SK-N-SH treated with all-trans-retinoic acid at 6 μM for 48 hours (cell line): ENCODE results near the gene FAAH2.
"Not testable (repeated sequence)": the region's sequence is repeated elsewhere in the genome, so short reads cannot be mapped to it uniquely, and the experiment has no call there.

Experiments used
- ATAC-seq: fragments of 200-7000 bp; cut with Tn5 transposase; 3 replicates; pipeline ENCODE4 v1.9.1; 2020; ENCODE audit warnings: mild to moderate bottlenecking, moderate library complexity
- ARNTL ChIP-seq: fragments of 450-650 bp; formaldehyde crosslinking; IDR thresholded peaks from 2 replicates; pipeline ENCODE4 v1.5.0; 2020; ENCODE audit warnings: low read depth, mild to moderate bottlenecking, moderate library complexity, borderline replicate concordance
- BACH2 ChIP-seq: fragments of 250-450 bp; sonication (Bioruptor Pico); IDR thresholded peaks from 2 replicates; pipeline ENCODE4 v1.9.0; 2021; ENCODE audit warnings: mild to moderate bottlenecking, borderline replicate concordance
- ESRRG ChIP-seq: fragments of 250-450 bp; sonication (Bioruptor Pico); IDR thresholded peaks from 2 replicates; pipeline ENCODE4 v1.6.1; 2021; ENCODE audit warnings: mild to moderate bottlenecking
- GLIS3 ChIP-seq: fragments of 250-450 bp; sonication (Bioruptor Pico); IDR thresholded peaks from 2 replicates; pipeline ENCODE4 v1.5.0; 2020; ENCODE audit warnings: mild to moderate bottlenecking, moderate library complexity
- ISL1 ChIP-seq: fragments of 250-450 bp; sonication (Bioruptor Pico); IDR thresholded peaks from 2 replicates; pipeline ENCODE4 v2.1.2; 2022; ENCODE audit warnings: mild to moderate bottlenecking, moderate library complexity
- OSR1 ChIP-seq: fragments of 250-450 bp; sonication (Bioruptor Pico); IDR thresholded peaks from 2 replicates; pipeline ENCODE4 v1.8.0; 2022; ENCODE audit warnings: moderate library complexity, mild to moderate bottlenecking, inconsistent platforms
- PPARA ChIP-seq: fragments of 250-450 bp; sonication (Bioruptor Pico); IDR thresholded peaks from 2 replicates; pipeline ENCODE4 v1.5.0; 2020; ENCODE audit warnings: mild to moderate bottlenecking, borderline replicate concordance
- SNAI2 ChIP-seq: fragments of 250-450 bp; sonication (Bioruptor Pico); IDR thresholded peaks from 2 replicates; pipeline ENCODE4 v1.5.0; 2020; ENCODE audit warnings: mild to moderate bottlenecking, moderate library complexity
- TOX ChIP-seq: fragments of 250-450 bp; sonication (Bioruptor Pico); IDR thresholded peaks from 2 replicates; pipeline ENCODE4 v1.8.0; 2021; ENCODE audit warnings: mild to moderate bottlenecking, moderate library complexity, borderline replicate concordance
- ZC3H10 ChIP-seq: fragments of 250-450 bp; sonication (Bioruptor Pico); IDR thresholded peaks from 2 replicates; pipeline ENCODE4 v1.5.1; 2021; ENCODE audit warnings: mild to moderate bottlenecking, moderate library complexity
- ZFP3 ChIP-seq: fragments of 250-450 bp; sonication (Bioruptor Pico); IDR thresholded peaks from 2 replicates; pipeline ENCODE4 v1.5.0; 2020; ENCODE audit warnings: mild to moderate bottlenecking, moderate library complexity
- ZFP30 ChIP-seq: fragments of 450-650 bp; formaldehyde crosslinking; IDR thresholded peaks from 2 replicates; pipeline ENCODE4 v1.5.0; 2022; ENCODE audit warnings: mild to moderate bottlenecking, moderate library complexity
- ZNF565 ChIP-seq: fragments of 450-650 bp; formaldehyde crosslinking; conservative IDR thresholded peaks from 2 replicates; pipeline ENCODE4 v1.5.0; 2020; ENCODE audit warnings: low read depth, mild to moderate bottlenecking, moderate library complexity
- ZNF8 ChIP-seq: fragments of 450-650 bp; formaldehyde crosslinking; IDR thresholded peaks from 2 replicates; pipeline ENCODE4 v1.5.0; 2020; ENCODE audit warnings: mild to moderate bottlenecking, moderate library complexity
- TF ChIP-seq, protein P1 (sequence below): fragments of 250-450 bp; sonication (Bioruptor Pico); IDR thresholded peaks from 2 replicates; pipeline ENCODE4 v1.5.0; 2020; ENCODE audit warnings: mild to moderate bottlenecking, moderate library complexity
- TF ChIP-seq, protein P2 (sequence below): fragments of 250-450 bp; sonication (Bioruptor Pico); IDR thresholded peaks from 2 replicates; pipeline ENCODE4 v1.5.1; 2020; ENCODE audit warnings: low read depth, mild to moderate bottlenecking, moderate library complexity
- TF ChIP-seq, protein P3 (sequence below): fragments of 250-450 bp; sonication (Bioruptor Pico); IDR thresholded peaks from 2 replicates; pipeline ENCODE4 v1.8.0; 2020; ENCODE audit warnings: mild to moderate bottlenecking, moderate library complexity, borderline replicate concordance
- TF ChIP-seq, protein P4 (sequence below): fragments of 250-450 bp; sonication (Bioruptor Pico); IDR thresholded peaks from 2 replicates; pipeline ENCODE4 v1.8.0; 2021; ENCODE audit warnings: low read depth, mild to moderate bottlenecking, moderate library complexity, borderline replicate concordance
- TF ChIP-seq, protein P5 (sequence below): fragments of 250-450 bp; sonication (Bioruptor Pico); IDR thresholded peaks from 2 replicates; pipeline ENCODE4 v1.5.1; 2021; ENCODE audit warnings: mild to moderate bottlenecking, moderate library complexity

FAAH2 gene

DNA sequence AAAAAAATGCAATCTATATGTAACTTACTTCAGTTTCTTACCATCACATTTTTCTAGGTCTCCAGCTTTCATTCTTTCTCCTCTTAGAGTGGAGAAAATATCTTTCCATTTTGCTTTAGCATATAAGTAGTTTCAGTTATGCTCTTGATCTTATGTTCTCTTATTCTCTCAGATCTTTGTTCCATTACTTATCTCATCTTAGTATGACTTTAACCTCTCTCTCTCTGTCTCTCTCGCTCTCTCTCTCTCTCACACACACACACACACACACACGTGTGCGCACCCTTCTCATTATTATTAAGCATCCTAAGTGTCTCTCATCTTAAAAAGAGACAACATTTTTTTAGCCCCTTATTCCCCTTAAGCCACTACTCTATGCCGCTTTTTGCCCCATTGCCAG lies 92.8 kb downstream of the FAAH2 start:
- TF ChIP-seq OSR1: no peak
- no peak for TF ChIP-seq ZC3H10 (CRISPR knock-in tag)
- TF ChIP-seq SNAI2 (CRISPR knock-in tag): no peak
- TF ChIP-seq ZFP30: no peak
- TF ChIP-seq, protein P1, sequence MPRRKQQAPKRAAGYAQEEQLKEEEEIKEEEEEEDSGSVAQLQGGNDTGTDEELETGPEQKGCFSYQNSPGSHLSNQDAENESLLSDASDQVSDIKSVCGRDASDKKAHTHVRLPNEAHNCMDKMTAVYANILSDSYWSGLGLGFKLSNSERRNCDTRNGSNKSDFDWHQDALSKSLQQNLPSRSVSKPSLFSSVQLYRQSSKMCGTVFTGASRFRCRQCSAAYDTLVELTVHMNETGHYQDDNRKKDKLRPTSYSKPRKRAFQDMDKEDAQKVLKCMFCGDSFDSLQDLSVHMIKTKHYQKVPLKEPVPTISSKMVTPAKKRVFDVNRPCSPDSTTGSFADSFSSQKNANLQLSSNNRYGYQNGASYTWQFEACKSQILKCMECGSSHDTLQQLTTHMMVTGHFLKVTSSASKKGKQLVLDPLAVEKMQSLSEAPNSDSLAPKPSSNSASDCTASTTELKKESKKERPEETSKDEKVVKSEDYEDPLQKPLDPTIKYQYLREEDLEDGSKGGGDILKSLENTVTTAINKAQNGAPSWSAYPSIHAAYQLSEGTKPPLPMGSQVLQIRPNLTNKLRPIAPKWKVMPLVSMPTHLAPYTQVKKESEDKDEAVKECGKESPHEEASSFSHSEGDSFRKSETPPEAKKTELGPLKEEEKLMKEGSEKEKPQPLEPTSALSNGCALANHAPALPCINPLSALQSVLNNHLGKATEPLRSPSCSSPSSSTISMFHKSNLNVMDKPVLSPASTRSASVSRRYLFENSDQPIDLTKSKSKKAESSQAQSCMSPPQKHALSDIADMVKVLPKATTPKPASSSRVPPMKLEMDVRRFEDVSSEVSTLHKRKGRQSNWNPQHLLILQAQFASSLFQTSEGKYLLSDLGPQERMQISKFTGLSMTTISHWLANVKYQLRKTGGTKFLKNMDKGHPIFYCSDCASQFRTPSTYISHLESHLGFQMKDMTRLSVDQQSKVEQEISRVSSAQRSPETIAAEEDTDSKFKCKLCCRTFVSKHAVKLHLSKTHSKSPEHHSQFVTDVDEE: no peak
- TF ChIP-seq ZFP3 (CRISPR knock-in tag): no peak
- no peak for TF ChIP-seq ZNF565 (CRISPR knock-in tag)
- TF ChIP-seq, protein P2, sequence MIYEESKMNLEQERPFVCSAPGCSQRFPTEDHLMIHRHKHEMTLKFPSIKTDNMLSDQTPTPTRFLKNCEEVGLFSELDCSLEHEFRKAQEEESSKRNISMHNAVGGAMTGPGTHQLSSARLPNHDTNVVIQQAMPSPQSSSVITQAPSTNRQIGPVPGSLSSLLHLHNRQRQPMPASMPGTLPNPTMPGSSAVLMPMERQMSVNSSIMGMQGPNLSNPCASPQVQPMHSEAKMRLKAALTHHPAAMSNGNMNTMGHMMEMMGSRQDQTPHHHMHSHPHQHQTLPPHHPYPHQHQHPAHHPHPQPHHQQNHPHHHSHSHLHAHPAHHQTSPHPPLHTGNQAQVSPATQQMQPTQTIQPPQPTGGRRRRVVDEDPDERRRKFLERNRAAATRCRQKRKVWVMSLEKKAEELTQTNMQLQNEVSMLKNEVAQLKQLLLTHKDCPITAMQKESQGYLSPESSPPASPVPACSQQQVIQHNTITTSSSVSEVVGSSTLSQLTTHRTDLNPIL (CRISPR knock-in tag): no peak
- TF ChIP-seq, protein P3, sequence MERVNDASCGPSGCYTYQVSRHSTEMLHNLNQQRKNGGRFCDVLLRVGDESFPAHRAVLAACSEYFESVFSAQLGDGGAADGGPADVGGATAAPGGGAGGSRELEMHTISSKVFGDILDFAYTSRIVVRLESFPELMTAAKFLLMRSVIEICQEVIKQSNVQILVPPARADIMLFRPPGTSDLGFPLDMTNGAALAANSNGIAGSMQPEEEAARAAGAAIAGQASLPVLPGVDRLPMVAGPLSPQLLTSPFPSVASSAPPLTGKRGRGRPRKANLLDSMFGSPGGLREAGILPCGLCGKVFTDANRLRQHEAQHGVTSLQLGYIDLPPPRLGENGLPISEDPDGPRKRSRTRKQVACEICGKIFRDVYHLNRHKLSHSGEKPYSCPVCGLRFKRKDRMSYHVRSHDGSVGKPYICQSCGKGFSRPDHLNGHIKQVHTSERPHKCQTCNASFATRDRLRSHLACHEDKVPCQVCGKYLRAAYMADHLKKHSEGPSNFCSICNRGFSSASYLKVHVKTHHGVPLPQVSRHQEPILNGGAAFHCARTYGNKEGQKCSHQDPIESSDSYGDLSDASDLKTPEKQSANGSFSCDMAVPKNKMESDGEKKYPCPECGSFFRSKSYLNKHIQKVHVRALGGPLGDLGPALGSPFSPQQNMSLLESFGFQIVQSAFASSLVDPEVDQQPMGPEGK (CRISPR knock-in tag): no peak
- TF ChIP-seq ARNTL (CRISPR knock-in tag): no peak
- TF ChIP-seq, protein P4, sequence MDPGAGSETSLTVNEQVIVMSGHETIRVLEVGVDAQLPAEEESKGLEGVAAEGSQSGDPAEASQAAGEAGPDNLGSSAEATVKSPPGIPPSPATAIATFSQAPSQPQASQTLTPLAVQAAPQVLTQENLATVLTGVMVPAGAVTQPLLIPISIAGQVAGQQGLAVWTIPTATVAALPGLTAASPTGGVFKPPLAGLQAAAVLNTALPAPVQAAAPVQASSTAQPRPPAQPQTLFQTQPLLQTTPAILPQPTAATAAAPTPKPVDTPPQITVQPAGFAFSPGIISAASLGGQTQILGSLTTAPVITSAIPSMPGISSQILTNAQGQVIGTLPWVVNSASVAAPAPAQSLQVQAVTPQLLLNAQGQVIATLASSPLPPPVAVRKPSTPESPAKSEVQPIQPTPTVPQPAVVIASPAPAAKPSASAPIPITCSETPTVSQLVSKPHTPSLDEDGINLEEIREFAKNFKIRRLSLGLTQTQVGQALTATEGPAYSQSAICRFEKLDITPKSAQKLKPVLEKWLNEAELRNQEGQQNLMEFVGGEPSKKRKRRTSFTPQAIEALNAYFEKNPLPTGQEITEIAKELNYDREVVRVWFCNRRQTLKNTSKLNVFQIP (CRISPR knock-in tag): no peak
- TF ChIP-seq TOX (CRISPR knock-in tag): no peak
- no peak for ATAC-seq

DNA sequence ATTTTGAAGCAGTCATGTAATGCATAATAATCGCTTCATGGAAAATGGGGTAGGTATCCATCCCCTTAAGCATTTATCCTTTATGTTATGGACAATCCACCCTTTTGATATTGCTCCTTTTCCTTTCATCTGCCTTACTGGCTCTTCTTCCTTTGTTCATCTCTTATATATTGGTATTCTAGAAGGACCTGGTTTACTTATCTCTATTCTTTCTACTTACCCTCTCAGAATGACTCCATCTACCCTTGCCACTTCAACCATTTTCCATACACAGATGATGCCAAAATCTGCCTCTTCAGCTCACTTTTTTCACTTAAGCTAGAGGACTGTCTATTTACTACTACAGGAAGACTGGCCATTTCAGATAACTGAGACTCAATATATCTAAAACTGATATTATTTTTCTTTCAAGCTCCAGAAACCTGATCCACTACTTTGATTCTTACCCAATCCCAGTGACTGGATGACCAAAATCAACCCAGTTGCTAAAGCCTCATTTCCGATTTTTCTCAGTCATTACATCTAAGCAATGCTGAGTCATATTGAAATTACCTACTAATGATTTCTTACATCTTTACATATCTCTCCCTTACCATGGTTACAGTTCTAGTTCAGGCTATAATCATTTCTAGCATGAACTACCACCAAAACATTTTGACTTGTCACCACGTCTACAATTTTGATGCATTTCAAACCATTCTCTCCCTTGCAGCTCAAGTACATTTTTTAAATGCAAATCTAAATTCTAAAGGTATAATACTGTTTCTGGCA lies 93.7 kb downstream of the FAAH2 start:
- ATAC-seq: no peak
- no peak for TF ChIP-seq PPARA (CRISPR knock-in tag)
- TF ChIP-seq, protein P3 (CRISPR knock-in tag): no peak
- TF ChIP-seq ESRRG: no peak
- no peak for TF ChIP-seq ISL1 (CRISPR knock-in tag)
- TF ChIP-seq SNAI2 (CRISPR knock-in tag): no peak
- no peak for TF ChIP-seq ZFP30
- TF ChIP-seq ZNF8 (CRISPR knock-in tag): no peak
- TF ChIP-seq, protein P5, sequence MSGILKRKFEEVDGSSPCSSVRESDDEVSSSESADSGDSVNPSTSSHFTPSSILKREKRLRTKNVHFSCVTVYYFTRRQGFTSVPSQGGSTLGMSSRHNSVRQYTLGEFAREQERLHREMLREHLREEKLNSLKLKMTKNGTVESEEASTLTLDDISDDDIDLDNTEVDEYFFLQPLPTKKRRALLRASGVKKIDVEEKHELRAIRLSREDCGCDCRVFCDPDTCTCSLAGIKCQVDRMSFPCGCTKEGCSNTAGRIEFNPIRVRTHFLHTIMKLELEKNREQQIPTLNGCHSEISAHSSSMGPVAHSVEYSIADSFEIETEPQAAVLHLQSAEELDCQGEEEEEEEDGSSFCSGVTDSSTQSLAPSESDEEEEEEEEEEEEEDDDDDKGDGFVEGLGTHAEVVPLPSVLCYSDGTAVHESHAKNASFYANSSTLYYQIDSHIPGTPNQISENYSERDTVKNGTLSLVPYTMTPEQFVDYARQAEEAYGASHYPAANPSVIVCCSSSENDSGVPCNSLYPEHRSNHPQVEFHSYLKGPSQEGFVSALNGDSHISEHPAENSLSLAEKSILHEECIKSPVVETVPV (CRISPR knock-in tag): no peak
- TF ChIP-seq, protein P4 (CRISPR knock-in tag): no peak
- TF ChIP-seq ZFP3 (CRISPR knock-in tag): no peak
- no peak for TF ChIP-seq BACH2 (CRISPR knock-in tag)
- TF ChIP-seq ZC3H10 (CRISPR knock-in tag): no peak
- TF ChIP-seq GLIS3 (CRISPR knock-in tag): no peak
- TF ChIP-seq, protein P1: no peak
- TF ChIP-seq ARNTL (CRISPR knock-in tag): no peak
- no peak for TF ChIP-seq ZNF565 (CRISPR knock-in tag)
- TF ChIP-seq, protein P2 (CRISPR knock-in tag): no peak
- TF ChIP-seq, all 23 proteins: peak for 0

DNA sequence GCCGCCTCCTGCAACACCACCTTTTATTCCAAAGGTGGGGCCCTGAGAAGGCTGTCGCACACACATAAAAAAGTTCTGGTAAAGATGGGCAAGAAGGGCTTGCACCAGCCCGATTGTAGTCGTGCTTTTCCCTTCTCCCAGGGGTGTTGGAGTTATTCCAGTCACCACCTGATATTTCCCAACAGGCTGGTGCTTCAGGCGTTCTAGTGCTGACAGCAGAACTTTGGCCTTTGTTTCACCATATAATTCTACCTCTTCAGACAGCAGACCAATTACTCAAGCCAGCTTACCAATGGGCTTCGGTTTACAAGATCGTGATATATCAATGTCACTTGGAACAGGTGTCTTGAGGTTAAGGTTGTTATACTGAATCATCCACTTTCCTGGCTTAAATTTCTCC lies 107.7 kb downstream of the FAAH2 start:
- ATAC-seq: not testable (repeated sequence)
